NCI-H187 (cell line): Measurements from ENCODE around the gene MSI1.

Source experiments
- DNase-seq, 2 experiments: peaks; one replicate each; lab custom pipeline; 2025; lab: John Stamatoyannopoulos, UW

MSI1 gene

DNA sequence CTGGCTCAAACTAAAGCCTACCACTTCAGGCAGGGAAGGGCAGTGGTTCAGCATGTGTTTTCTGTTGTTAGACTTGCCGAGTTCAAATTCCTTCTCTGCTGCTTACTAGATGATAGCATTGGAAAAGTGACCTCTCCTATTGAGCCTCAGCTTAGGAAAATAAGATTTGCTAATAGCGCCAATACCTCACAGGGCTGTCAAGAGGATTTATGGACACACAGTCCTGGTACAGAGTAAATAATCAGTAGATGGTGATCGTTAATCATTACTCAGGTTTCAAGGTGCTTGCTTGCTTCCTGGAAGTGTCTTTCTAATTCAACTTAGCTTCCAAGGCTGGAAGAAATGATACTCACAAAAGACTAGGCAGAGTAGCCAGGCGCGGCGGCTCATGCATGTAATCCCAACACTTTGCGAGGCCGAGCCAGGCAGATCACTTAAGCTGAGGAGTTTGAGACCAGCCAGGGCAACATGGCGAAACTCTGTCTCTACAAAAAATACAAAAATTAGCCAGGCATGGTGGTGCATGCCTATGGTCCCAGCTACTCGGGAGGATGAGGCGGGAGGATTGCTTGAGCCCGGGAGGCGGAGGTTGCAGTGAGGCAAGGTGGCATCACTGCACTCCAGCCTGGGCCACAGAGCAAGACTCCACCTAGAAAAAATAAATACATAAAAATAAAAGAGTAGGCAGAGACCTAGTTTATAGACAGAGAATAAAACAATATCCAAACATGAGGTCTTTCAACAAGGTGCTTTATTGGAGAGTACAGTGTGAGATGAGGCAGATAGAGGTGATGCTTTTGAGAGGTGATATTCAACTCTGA, 47.4 kb downstream of the MSI1 start:
- no peak for DNase-seq

- DNase-seq: peak; percentile 99 to 100
Measured at GRCh38 chr12:120317224-120318105, 51.5 kb downstream of the MSI1 start.

DNA sequence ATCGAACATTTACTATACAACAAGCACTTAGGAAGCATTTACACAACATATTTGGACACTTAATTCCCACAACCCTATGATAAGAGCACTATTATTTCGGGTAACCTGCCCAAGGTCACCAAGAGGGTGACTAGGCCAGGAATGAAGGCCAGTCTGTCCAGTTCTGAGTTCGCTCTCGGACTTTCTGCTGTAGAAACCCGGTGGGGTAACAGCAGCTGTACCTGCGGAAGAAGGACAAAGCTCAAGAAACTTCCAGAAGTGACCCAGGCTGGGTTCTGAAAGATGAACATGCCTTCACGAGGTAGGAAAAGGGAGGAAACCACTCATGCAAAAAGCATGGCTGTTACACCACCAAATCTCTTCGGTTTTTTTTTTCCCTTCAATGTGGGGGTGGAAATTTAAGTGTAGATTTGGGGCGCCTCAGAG, 52.2 kb downstream of the MSI1 start:
- no peak for DNase-seq

GRCh38 chr12:120314220-120314619, 54.7 kb downstream of the MSI1 start:
- no peak for DNase-seq

GRCh38 chr12:120301962-120302815, 66.8 kb downstream of the MSI1 start, which contains the start of gene SIRT4:
SIRT4 (plus strand) TSS chr12:120302321; CDS start chr12:120303562, 1,241 bp downstream.
- peak; percentile 90 to 92 for DNase-seq

GRCh38 chr12:120292661-120293531, 76.1 kb downstream of the MSI1 start, which contains the start of gene RNU4-1:
RNU4-1 (minus strand) TSS chr12:120293237.
- peak; percentile 55 to 96 for DNase-seq

- no peak for DNase-seq
Measured at GRCh38 chr12:120292411-120292660, 76.6 kb downstream of the MSI1 start.
